Panc1 (cell line): ENCODE measurements around the gene ALOX12. TPM values are rescaled to one million over a fixed set of nuclear protein-coding genes. Genes with fewer than 3 reads are reported as not detected.

Experiments
- ATAC-seq: fragments of 200-7000 bp; cut with Tn5 transposase; 2 replicates; pipeline ENCODE4 v1.9.1; 2020; ENCODE audit warnings: mild to moderate bottlenecking, moderate library complexity
- BruUV-seq: library from RNA; stranded (reverse); fragments of 400-500 nt; replicated peaks from 2 replicates; lab custom pipeline; 2021; lab: Mats Ljungman, UMichigan
- CTCF ChIA-PET: fragments of 300-600 bp; sonication (Branson Sonifier 250); formaldehyde crosslinking; loops from one replicate; lab custom pipeline; 2022; ENCODE audit warnings: antibody characterized with exemption; lab: Charles Lee
- POLR2A ChIA-PET: fragments of 300-600 bp; sonication (Branson Sonifier 250); formaldehyde crosslinking; loops from one replicate; lab custom pipeline; 2022; ENCODE audit warnings: antibody characterized with exemption; lab: Charles Lee
- DNase-seq: peaks from one replicate; pipeline ENCODE4 v3.0.0-alpha.2; 2010; ENCODE audit warnings: low read depth, low spot score
- H3K27ac ChIP-seq: 2 replicates; pipeline ENCODE4 v1.5.1; 2011; ENCODE audit warnings: mild to moderate bottlenecking, low read length, inconsistent platforms
- H3K27me3 ChIP-seq: fragments of 200-500 bp; sonication (Bioruptor generic); 2 replicates; pipeline ENCODE4 v1.6.0; 2014; ENCODE audit warnings: low read length, inconsistent platforms; ENCODE audit not compliant: control insufficient read depth, insufficient read depth
- H3K36me3 ChIP-seq: fragments of 200-500 bp; sonication (Bioruptor generic); 2 replicates; pipeline ENCODE4 v1.5.1; 2014; ENCODE audit warnings: inconsistent platforms, mild to moderate bottlenecking, low read length, moderate library complexity; ENCODE audit not compliant: control insufficient read depth, insufficient read depth
- H3K4me1 ChIP-seq: 2 replicates; pipeline ENCODE4 v1.5.1; 2011; ENCODE audit warnings: inconsistent platforms, mild to moderate bottlenecking, low read length, moderate library complexity; ENCODE audit not compliant: control insufficient read depth, insufficient read depth
- H3K4me3 ChIP-seq, 2 experiments: 2 replicates each; pipeline ENCODE4 v1.5.1; 2011 to 2012; ENCODE audit warnings: low read depth in 2 of 2, low read length in 2 of 2, mild to moderate bottlenecking in 2 of 2, inconsistent platforms in 1 of 2, moderate library complexity in 1 of 2
- H3K9me3 ChIP-seq: fragments of 200-500 bp; sonication (Bioruptor generic); 2 replicates; pipeline ENCODE4 v1.5.1; 2014; ENCODE audit warnings: low read depth, mild to moderate bottlenecking, inconsistent platforms, low read length, moderate library complexity; ENCODE audit not compliant: control insufficient read depth, insufficient read depth
- CTCF ChIP-seq: fragments of 450-650 bp; IDR thresholded peaks from 2 replicates; pipeline ENCODE4 v1.5.1; 2017; ENCODE audit warnings: mild to moderate bottlenecking
- POLR2AphosphoS5 ChIP-seq: IDR thresholded peaks from 2 replicates; pipeline ENCODE4 v1.6.1; 2012; ENCODE audit warnings: mild to moderate bottlenecking, low read depth, low read length, moderate library complexity
- REST ChIP-seq, 2 experiments: IDR thresholded peaks; 2 replicates each; pipeline ENCODE4 v1.6.1; 2011 to 2012; ENCODE audit warnings: low read depth in 2 of 2, control low read depth in 1 of 2, low read length in 1 of 2, mild to moderate bottlenecking in 1 of 2, moderate library complexity in 1 of 2; ENCODE audit not compliant: insufficient read depth in 1 of 2
- SIN3A ChIP-seq: IDR thresholded peaks from 2 replicates; pipeline ENCODE4 v1.6.1; 2012; ENCODE audit warnings: low read depth, mild to moderate bottlenecking, low read length, moderate library complexity, borderline replicate concordance; ENCODE audit not compliant: insufficient read depth
- TCF7L2 ChIP-seq: IDR thresholded peaks from 2 replicates; pipeline ENCODE4 v1.6.1; 2011; ENCODE audit warnings: mild to moderate bottlenecking, low read depth, low read length, inconsistent platforms
- in situ Hi-C: cut with HindIII; loops from 2 replicates; pipeline ENCODE4 v1.10.0; 2016; ENCODE audit warnings: low sequenced_read_pairs, low pct_unique_long_range_greater_than_20kb
- intact Hi-C: fragments of 100-400 bp; cut with micrococcal nuclease; formaldehyde crosslinking; loops from one replicate; pipeline ENCODE4 v1.10.0; 2022; ENCODE audit not compliant: unreplicated experiment
- total RNA-seq: library from RNA; stranded (reverse); gene quantifications from one replicate; pipeline ENCODE4 v1.2.1, GENCODE V29; 2021; ENCODE audit not compliant: unreplicated experiment

Gene ALOX12
- total RNA-seq, 1 experiment from 2014 or later: not detected

GRCh38 chr17:6953689-6954088, 42.2 kb upstream of the ALOX12 start:
- intact Hi-C loops: no loop called here
- no peak for ATAC-seq

GRCh38 chr17:6959700-6960099, 36.1 kb upstream of the ALOX12 start:
- ChIA-PET POLR2A (no interaction called here), CTCF (no interaction called here)
- Histone ChIP-seq H3K4me1 (no peaks in the 10 kb centered on the region), H3K4me3 (no peak overlapping the region), H3K27me3 (no peaks in the 10 kb centered on the region), H3K9me3 (no peaks in the 10 kb centered on the region), H3K36me3 (no peaks in the 10 kb centered on the region), H3K27ac (no peak overlapping the region)
- no peak for ATAC-seq
- no TSS peak for BruUV-seq
- no peak for TF ChIP-seq TCF7L2
- TF ChIP-seq REST (IDR thresholded peaks at IDR 0.05; ENCODE audit: insufficient read depth in 1 of 2, low read depth in 2 of 2, low read length in 1 of 2): no peak
- TF ChIP-seq CTCF: no peak
- TF ChIP-seq POLR2AphosphoS5: no peak
- no peak for TF ChIP-seq SIN3A
- in situ Hi-C loops (no loop called here), intact Hi-C loops (no loop called here)
- no peak for DNase-seq

More at GRCh38 chr17:6953689-6954088, 42.2 kb upstream of the ALOX12 start:
- Histone ChIP-seq H3K4me1 (no peaks in the 10 kb centered on the region), H3K27me3 (no peaks in the 10 kb centered on the region), H3K9me3 (no peaks in the 10 kb centered on the region), H3K36me3 (no peaks in the 10 kb centered on the region), H3K4me3 (no peak overlapping the region), H3K27ac (no peak overlapping the region)
- DNase-seq: no peak
- POLR2A ChIA-PET: no interaction called here
- in situ Hi-C loops: no loop called here
- TF ChIP-seq POLR2AphosphoS5 (no peak), CTCF (no peak)
- CTCF ChIA-PET: no interaction called here
- BruUV-seq: no TSS peak

- in situ Hi-C loops: no loop called here
- BruUV-seq: no TSS peak
- ATAC-seq: no peak
- POLR2A ChIA-PET: no interaction called here
- no peaks in the 10 kb centered on the region for H3K36me3 ChIP-seq
- CTCF ChIA-PET: no interaction called here
- no peaks in the 10 kb centered on the region for H3K9me3 ChIP-seq
- no peak overlapping the region for H3K27ac ChIP-seq
- no peaks in the 10 kb centered on the region for H3K4me1 ChIP-seq
- H3K4me3 ChIP-seq: no peak overlapping the region
- DNase-seq: no peak
- TF ChIP-seq CTCF: no peak
- TF ChIP-seq SIN3A: no peak
- no peak for TF ChIP-seq TCF7L2
- no peak for TF ChIP-seq REST (IDR thresholded peaks at IDR 0.05; ENCODE audit: insufficient read depth in 1 of 2, low read depth in 2 of 2, low read length in 1 of 2)
- TF ChIP-seq POLR2AphosphoS5: no peak
- H3K27me3 ChIP-seq: no peaks in the 10 kb centered on the region
- intact Hi-C loops: no loop called here
Observed at GRCh38 chr17:6969323-6969726, 26.5 kb upstream of the ALOX12 start.
